C4-2B (cell line): ENCODE results near the gene COL4A1.

Source experiments
- CTCF ChIP-seq: fragments of 450-650 bp; conservative IDR thresholded peaks from 2 replicates; pipeline ENCODE4 v1.5.1; 2017; ENCODE audit warnings: mild to moderate bottlenecking
- ZFX ChIP-seq: fragments of 450-650 bp; IDR thresholded peaks from 2 replicates; pipeline ENCODE4 v1.6.1; 2017

- TF ChIP-seq CTCF = no peak
- TF ChIP-seq ZFX = no peak
These were observed 168.3 kb downstream of the COL4A1 start for GRCh38 chr13:110138700-110139036.
